GM18498 (cell line): ENCODE results near the gene KLK8.

Source experiments
- ATAC-seq: cut with Tn5 transposase; IDR thresholded peaks from one replicate; pipeline ENCODE4 v1.9.1; 2021; ENCODE audit warnings: mild to moderate bottlenecking, moderate library complexity; ENCODE audit not compliant: unreplicated experiment

Gene KLK8

GRCh38 chr19:51001515-51001914 lies at the start of gene KLK8:
Gene KLK8, minus strand, starts transcription at chr19:51001604. Its CDS starts 437 bp downstream, at chr19:51001167.
- no peak for ATAC-seq

DNA sequence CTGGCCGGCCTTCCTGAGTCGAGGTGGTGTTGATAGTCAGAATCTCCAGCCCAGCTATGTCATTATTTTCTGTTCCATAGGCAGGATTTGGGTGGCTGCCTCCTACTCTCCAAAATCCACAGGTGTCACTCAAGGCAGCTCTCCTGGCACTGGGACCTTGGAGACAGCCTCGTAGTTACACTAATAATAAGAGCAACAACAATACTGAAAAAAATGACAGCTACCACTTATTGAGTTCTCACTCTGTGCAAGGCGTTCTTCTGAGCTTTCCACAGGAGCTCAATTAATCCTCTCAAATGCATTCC lies 45.6 kb upstream of the KLK8 start:
- ATAC-seq = no peak

DNA sequence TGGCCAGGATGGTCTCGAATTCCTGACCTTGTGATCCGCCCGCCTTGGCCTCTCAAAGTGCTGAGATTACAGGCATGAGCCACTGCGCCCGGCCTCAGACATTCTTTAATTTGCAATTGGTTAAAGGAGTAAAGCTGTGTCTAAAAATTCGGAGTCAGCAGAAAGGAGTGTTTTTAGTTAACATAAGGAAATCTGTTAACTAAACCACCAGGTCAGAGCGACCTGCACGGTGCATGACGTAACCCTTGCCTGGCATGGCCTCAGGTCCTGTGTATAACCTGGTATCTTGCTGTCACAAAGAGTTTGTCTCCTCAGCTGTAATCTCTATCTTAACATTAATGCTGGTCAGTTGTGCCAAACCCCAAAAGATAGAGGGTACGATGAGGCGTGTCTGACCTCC lies 42.9 kb upstream of the KLK8 start:
- ATAC-seq = no peak

DNA sequence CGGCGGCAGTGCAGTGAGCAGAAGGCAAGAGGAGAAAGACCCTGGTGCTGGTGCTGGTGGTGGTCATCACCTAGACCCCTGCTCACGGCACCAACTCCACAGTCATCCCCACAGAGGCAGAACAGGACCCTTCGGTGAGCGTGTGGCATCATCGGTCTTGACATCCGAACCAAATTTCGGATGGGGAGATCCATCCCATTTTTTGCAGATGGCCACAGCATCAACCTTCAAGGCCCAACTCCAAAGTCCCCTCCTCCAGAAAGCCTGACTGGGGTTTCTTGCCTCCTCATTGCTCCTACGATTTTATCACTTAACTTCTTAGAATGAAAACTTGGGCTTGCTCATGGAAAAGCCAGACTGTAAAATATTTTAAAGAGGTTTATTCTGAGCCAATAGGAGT lies 42.1 kb upstream of the KLK8 start:
- no peak for ATAC-seq

- ATAC-seq = no peak
Observed at GRCh38 chr19:51040151-51040550, 38.7 kb upstream of the KLK8 start.

DNA sequence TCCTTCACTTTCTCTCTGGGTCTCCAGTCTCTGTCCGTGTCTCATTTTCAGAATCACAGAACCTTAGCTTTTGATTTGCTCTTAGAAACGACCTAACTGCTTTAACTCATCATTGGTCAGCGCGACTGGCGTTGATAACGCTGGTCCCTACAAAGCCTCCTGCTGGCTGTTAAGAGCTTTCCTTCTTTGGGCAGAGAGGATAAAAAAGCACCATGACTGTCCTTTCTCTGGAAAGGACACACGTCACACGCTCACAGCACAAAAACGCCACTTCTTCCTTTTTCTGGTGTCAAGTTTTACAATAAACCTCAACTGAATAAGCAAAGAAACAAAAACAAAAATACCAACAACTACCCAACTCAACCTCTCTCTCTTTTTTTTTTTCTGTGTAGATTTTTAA lies 35.1 kb upstream of the KLK8 start:
- ATAC-seq = no peak

DNA sequence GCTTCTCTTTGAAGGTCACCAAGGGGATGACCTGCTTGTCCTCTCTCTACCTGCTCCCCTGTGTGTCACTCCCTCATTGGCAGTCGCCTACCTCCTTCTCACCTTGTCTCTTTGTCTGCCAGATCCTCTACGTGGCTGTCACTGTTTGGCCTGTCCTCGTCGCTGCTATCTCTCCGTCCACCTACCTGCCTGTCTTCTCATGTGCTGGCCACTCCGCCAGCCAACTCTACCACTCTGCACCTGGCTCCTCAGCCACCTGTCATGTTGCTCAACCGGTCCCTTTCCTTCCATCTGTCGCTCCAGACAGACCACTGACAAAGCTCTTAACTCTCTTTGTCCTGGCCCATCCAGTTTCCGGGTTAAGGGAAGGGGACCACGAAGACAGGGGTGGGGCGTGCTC lies 33.3 kb upstream of the KLK8 start, which contains the start of gene KLK12:
KLK12 (minus strand) TSS at position 299 of the 400 bp plus-strand sequence. CDS start 381 bp downstream, outside the sequence.
- no peak for ATAC-seq

DNA sequence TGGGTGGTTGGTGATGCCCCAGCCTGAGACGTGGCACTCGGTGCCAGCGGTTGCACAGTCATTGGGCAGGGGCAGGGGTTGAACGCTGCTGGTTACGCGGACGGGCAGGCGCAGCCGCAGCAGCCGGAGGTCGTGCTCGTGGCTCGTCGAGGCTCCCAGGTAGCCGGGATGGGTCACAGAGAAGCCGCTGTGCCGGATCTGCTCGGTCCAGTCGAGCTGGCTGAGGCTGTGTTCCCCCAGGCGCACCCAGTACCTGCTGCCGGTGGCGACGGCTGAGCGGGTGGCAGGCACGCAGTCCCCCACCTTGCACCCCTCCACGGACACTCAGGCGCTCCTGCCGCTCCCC lies 30.4 kb upstream of the KLK8 start:
- ATAC-seq = no peak

DNA sequence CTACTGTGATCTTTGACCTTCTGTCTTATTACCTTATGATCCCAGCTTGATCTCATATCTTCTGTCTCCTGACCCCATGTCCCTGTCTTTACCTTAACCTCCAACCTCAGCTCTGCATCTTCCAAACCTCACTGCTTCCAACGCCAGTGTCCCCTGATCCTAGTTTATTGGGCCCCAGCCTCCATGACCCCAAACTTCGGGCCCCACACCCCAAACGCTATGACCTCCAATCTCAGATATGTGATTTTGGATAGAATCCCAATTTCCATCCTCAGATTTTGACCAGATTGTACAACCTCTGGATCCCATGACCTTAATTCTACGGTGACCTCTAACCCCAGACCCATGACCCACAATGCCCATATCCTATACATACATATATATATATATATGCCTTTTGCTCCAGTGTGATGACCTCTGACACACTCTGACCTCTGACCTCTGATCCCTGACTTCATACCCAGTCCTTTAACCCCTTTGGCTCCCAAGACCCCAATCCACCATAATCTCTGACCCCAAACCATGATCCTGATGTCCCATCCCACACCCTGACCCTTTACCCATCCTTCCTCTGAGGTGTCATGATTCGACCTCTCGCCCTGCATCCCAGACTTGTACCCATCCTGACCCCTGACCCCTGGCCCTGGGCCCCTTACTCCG lies 29.9 kb upstream of the KLK8 start:
- no peak for ATAC-seq

GRCh38 chr19:51030631-51031030 lies 29.2 kb upstream of the KLK8 start:
- ATAC-seq = no peak

DNA sequence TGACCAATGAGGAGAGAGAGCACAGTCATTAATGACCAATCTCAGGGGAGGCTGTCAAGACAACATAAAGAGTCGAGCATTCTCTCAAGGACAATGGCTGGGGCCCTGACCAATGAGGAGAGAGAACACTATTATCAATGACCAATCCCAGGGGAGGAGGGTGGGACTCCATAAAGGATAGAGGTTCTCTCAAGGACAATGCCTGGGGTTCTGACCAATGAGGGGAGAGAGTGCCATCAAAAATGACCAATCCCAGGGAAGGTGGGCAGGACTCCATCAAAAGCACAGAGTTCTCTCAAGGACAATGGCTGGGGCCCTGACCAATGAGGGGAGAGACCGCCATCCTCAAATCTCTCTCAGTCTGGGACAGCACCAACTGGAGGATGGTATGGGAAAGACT lies 28.3 kb upstream of the KLK8 start:
- ATAC-seq = no peak

DNA sequence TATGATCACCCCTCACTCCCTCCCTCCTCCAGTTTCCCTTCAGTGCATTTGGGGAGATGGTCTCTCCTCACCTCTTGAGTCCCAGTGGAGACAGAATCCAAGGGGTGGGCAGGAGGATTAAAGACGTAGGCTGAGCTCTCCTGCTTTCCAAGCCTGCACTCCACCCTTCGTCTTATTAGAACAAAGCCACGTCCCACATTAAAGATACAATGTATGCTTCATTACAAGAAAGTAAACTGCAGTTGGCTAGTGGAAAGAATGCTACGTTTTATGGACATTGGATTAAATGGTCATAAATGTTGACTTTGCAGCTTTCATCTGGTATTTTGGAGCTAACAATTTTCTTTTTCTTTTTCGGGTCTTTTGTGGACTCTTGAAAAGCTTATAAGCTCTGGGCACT lies 26.5 kb upstream of the KLK8 start:
- no peak for ATAC-seq

DNA sequence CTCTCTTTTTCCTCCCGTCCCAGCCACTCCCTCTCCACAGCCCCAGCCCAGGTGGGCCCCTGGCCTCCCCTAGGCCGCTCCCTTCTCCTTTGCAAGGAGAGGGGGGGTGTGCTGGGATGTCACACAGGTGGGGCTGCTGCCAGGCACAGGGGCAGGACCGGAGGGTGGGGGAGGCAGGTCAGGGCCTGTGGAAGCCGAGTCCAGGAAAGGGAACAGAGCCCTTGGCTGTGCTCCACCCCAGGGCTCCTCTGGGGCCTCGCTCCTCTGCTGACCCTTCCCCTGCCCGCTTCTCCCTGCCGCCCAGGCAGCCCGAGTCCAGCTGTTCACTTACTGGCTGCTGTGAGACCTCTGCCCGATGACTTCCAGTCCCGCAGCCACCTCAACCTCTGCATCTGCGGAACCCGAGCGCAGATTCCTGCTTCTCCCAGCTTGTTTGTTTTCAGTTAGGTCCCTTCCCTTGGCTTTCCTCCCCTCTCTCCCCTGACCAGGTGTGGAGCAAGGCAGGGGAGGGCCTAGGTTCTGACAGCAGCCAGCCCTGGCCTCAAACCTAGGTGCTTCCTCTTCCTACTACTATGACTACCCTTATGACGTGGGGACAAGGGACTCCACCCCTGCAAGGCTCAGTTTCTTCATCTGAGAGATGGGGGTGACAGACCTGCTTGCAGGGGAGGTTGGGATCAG lies 25.9 kb upstream of the KLK8 start:
- no peak for ATAC-seq

GRCh38 chr19:51026554-51026831 lies 25.1 kb upstream of the KLK8 start, which contains the start of gene KLK11:
Gene KLK11, minus strand, starts transcription at chr19:51026616. Its CDS starts 985 bp downstream, at chr19:51025631.
- ATAC-seq = no peak

- no peak for ATAC-seq
Observed at GRCh38 chr19:51025809-51026553, 24.6 kb upstream of the KLK8 start.

GRCh38 chr19:51025401-51025800 lies 24.0 kb upstream of the KLK8 start:
- no peak for ATAC-seq

GRCh38 chr19:51024924-51025323 lies 23.5 kb upstream of the KLK8 start:
- ATAC-seq = no peak

DNA sequence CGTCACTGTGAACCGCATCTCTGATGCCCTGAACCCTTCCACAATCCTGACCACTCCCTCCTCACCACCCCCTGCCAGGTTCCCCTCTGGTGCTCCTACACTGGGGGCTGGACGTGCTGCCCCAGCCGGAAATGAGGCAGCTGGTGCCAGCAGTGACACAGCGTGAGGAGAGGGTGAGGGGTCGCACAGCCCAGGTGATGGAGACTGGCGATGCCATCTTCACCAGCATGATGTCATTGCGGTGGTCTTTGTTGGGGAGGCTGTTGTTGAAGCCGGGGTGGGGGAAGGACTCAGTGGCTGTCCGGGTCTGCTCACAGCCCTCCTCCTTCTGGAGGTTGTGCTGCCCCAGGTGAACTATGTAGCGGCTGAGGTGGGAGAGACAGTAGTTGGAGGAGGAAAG lies 22.5 kb upstream of the KLK8 start:
- ATAC-seq = no peak

- ATAC-seq = no peak
Observed at GRCh38 chr19:51022526-51022925, 21.1 kb upstream of the KLK8 start.

- ATAC-seq = no peak
Observed at GRCh38 chr19:51020988-51021651, 19.7 kb upstream of the KLK8 start.

DNA sequence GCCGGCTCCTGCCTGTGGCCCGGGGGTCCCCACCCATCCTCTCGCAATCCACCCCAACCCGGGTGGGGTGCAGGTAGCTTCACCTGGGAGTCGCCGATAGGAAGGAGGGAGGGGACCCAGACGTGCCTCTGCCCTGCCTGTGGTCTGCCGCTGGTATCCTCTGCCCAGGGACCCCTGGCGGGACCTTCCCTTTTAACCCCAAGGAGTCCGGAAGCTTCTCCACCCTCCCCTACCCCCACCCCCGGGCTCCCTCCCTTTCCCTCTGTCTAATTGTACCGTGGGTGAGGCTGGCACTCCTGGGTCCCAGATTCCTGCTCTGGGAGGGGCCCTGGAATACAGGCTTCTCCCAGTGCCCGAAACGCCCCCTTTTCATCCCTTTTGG lies 18.1 kb upstream of the KLK8 start, which contains the start of gene KLK10:
KLK10 (minus strand) TSS at position 166 of the 382 bp plus-strand sequence. CDS start 579 bp downstream, outside the sequence.
- ATAC-seq = no peak
